ENCODE results near the gene SEMA4D. TPM values are rescaled to one million over a fixed set of nuclear protein-coding genes. Genes with fewer than 3 reads are reported as not detected.

The SEMA4D gene
- total and polyA plus RNA-seq, 2 of the 13 experiments (the other 11 are each of a cell fraction or from before 2014, with no cell fraction given) = 0.13 to 0.16 TPM

- no peak for TF ChIP-seq E2F1 (CRISPR knock-in tag; IDR thresholded peaks at IDR 0.05)
- TF ChIP-seq ZFP90 (CRISPR knock-in tag; IDR thresholded peaks at IDR 0.05; ENCODE audit: borderline replicate concordance) = no peak
- TF ChIP-seq YEATS4 (CRISPR knock-in tag; IDR thresholded peaks at IDR 0.05; ENCODE audit: borderline replicate concordance) = no peak
- no peak for TF ChIP-seq ZNF180 (CRISPR knock-in tag; IDR thresholded peaks at IDR 0.05; ENCODE audit: borderline replicate concordance, low read depth)
- TF ChIP-seq DPF2 (CRISPR knock-in tag; IDR thresholded peaks at IDR 0.05; ENCODE audit: borderline replicate concordance, low read depth) = no peak
- TF ChIP-seq FOXA1 (IDR thresholded peaks at IDR 0.05) = no peak
- TF ChIP-seq FOXA1 (CRISPR knock-in tag; IDR thresholded peaks at IDR 0.05) = no peak
- no peak for TF ChIP-seq ZNF367 (CRISPR knock-in tag; IDR thresholded peaks at IDR 0.05; ENCODE audit: borderline replicate concordance)
- TF ChIP-seq CHCHD3 (CRISPR knock-in tag; IDR thresholded peaks at IDR 0.05) = no peak
- no peak for TF ChIP-seq CENPBD1 (CRISPR knock-in tag; IDR thresholded peaks at IDR 0.05; ENCODE audit: borderline replicate concordance, low read depth)
Observed at GRCh38 chr9:89361816-89362646, 135.9 kb downstream of the SEMA4D start (continued).

GRCh38 chr9:89361031-89361430 lies 136.9 kb downstream of the SEMA4D start:
- no peak for FAIRE-seq
- no peak for TF ChIP-seq ZNF337 (CRISPR knock-in tag; IDR thresholded peaks at IDR 0.05; ENCODE audit: borderline replicate concordance, low read depth)
- TF ChIP-seq MXI1 (IDR thresholded peaks at IDR 0.05; ENCODE audit: borderline replicate concordance, low read depth, low read length) = no peak
- no peak for TF ChIP-seq MAFF (IDR thresholded peaks at IDR 0.05; ENCODE audit: low read depth, low read length)
- no peak for TF ChIP-seq SAP130 (CRISPR knock-in tag; IDR thresholded peaks at IDR 0.05; ENCODE audit: low read depth)
- TF ChIP-seq MTF2 (CRISPR knock-in tag; IDR thresholded peaks at IDR 0.05; ENCODE audit: borderline replicate concordance) = no peak
- no peak for TF ChIP-seq MED1 (CRISPR knock-in tag; IDR thresholded peaks at IDR 0.05)
- no peak for TF ChIP-seq ZNF251 (CRISPR knock-in tag; IDR thresholded peaks at IDR 0.05)
- TF ChIP-seq ZNF678 (CRISPR knock-in tag; IDR thresholded peaks at IDR 0.05) = no peak
- TF ChIP-seq ZNF253 (CRISPR knock-in tag; IDR thresholded peaks at IDR 0.05; ENCODE audit: borderline replicate concordance) = no peak
- TF ChIP-seq POLR2AphosphoS2 (IDR thresholded peaks at IDR 0.05; ENCODE audit: low read depth, low read length) = no peak
- TF ChIP-seq PHF8 (CRISPR knock-in tag; IDR thresholded peaks at IDR 0.05) = no peak
- TF ChIP-seq, protein P1, sequence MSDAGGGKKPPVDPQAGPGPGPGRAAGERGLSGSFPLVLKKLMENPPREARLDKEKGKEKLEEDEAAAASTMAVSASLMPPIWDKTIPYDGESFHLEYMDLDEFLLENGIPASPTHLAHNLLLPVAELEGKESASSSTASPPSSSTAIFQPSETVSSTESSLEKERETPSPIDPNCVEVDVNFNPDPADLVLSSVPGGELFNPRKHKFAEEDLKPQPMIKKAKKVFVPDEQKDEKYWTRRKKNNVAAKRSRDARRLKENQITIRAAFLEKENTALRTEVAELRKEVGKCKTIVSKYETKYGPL (CRISPR knock-in tag; IDR thresholded peaks at IDR 0.05) = no peak
- no peak for TF ChIP-seq RFX3 (CRISPR knock-in tag; IDR thresholded peaks at IDR 0.05)
- TF ChIP-seq CENPT (CRISPR knock-in tag; IDR thresholded peaks at IDR 0.05; ENCODE audit: low read depth) = no peak

More at GRCh38 chr9:89361031-89361430, 136.9 kb downstream of the SEMA4D start:
- ATAC-seq = no peak
- Histone ChIP-seq H3K79me2 (ENCODE audit: insufficient read depth, low read length) (no peaks in the 10 kb centered on the region), H3K9ac (ENCODE audit: insufficient read depth, low read depth, low read length) (no peak overlapping the region), H3K4me3 (replicated peaks in 1 of 3; ENCODE audit: insufficient read depth in 1 of 3, low read depth in 2 of 3, low read length in 3 of 3) (no peak overlapping the region), H3K36me3 (replicated peaks in 1 of 2; ENCODE audit: control insufficient read depth in 1 of 2, insufficient read depth in 2 of 2, low read length in 2 of 2) (peaks cover 13 to 33% of the 10 kb centered on the region in 2 experiments), H3K27me3 (ENCODE audit: control insufficient read depth in 1 of 2, insufficient read depth in 2 of 2, low read length in 2 of 2) (no peaks in the 10 kb centered on the region), H3K27ac (ENCODE audit: extremely low read length, insufficient read depth, low read length) (no peak overlapping the region), H3K4me1 (ENCODE audit: insufficient read depth, low read length) (peaks cover 83% of the 10 kb centered on the region), H3K9me3 (ENCODE audit: low read length) (no peaks in the 10 kb centered on the region), H3K4me2 (ENCODE audit: low read depth, low read length) (no peak overlapping the region), H4K20me1 (ENCODE audit: insufficient read depth, low read length) (no peaks in the 10 kb centered on the region), H2AFZ (ENCODE audit: low read length) (no peak overlapping the region)
- BruUV-seq (replicated peaks) = no TSS peak
- DNase-seq (ENCODE audit: low spot score) = no peak
- CTCF ChIA-PET (ENCODE audit: low intra/inter-chr PET ratio, low total read pairs) = no interaction called here
- intact Hi-C loops (cut with micrococcal nuclease; ENCODE audit: unreplicated experiment) (no loop called here), in situ Hi-C loops (cut with HindIII; ENCODE audit: extremely low pct_ligation_motif_present, low pct_unique_long_range_greater_than_20kb) (no loop called here)
- POLR2A ChIA-PET = no interaction called here
- 98% methylated on average over 6 of the region's 6 CpGs for WGBS (ENCODE audit: low lambda C conversion rate)
